H1 (cell line): ENCODE measurements around the gene TSPAN3. TPM values are rescaled to one million over a fixed set of nuclear protein-coding genes. Genes with fewer than 3 reads are reported as not detected.
A peak's percentile ranks its signal among the peaks of the same experiment; 100 is the strongest.

ENCODE experiments used
- CTCF ChIA-PET: fragments of 300-600 bp; sonication (Branson Sonifier 250); formaldehyde crosslinking; loops from one replicate; lab custom pipeline; 2021; ENCODE audit not compliant: partially characterized antibody; lab: Charles Lee
- POLR2A ChIA-PET: fragments of 300-600 bp; sonication (Branson Sonifier 250); formaldehyde crosslinking; loops from one replicate; lab custom pipeline; 2021; ENCODE audit warnings: inconsistent platforms; ENCODE audit not compliant: partially characterized antibody; lab: Charles Lee
- DNase-seq, 2 experiments: peaks; one replicate each; pipeline versions ENCODE4 v3.0.0 to v3.0.0-alpha.2; 2010 to 2022; ENCODE audit warnings: low spot score in 2 of 2, low read depth in 1 of 2, mixed read lengths in 1 of 2
- FAIRE-seq: peaks from 2 replicates; lab custom pipeline; 2011; peaks lifted over from hg19 to GRCh38; lab: Jason Lieb, UNC
- H2AFZ ChIP-seq: 2 replicates; pipeline ENCODE4 v1.8.1; 2012; ENCODE audit warnings: low read length, inconsistent platforms
- H2AK5ac ChIP-seq: 2 replicates; pipeline ENCODE4 v1.6.1; 2013; ENCODE audit warnings: low read depth, low read length
- H2BK120ac ChIP-seq: replicated peaks from 2 replicates; pipeline ENCODE3; 2013; ENCODE audit warnings: low read depth, low read length, inconsistent platforms
- H2BK12ac ChIP-seq: 2 replicates; pipeline ENCODE4 v1.6.1; 2013; ENCODE audit warnings: low read depth, low read length
- H2BK15ac ChIP-seq: 2 replicates; pipeline ENCODE4 v1.6.1; 2013; ENCODE audit warnings: low read length
- H2BK20ac ChIP-seq: 2 replicates; pipeline ENCODE4 v1.6.1; 2013; ENCODE audit warnings: low read length
- H2BK5ac ChIP-seq: 2 replicates; pipeline ENCODE4 v1.6.1; 2013; ENCODE audit warnings: low read depth, low read length
- H3K14ac ChIP-seq: 2 replicates; pipeline ENCODE4 v1.6.1; 2013; ENCODE audit warnings: inconsistent platforms; ENCODE audit not compliant: insufficient read length
- H3K18ac ChIP-seq: 2 replicates; pipeline ENCODE4 v1.6.1; 2013; ENCODE audit warnings: low read length; ENCODE audit errors: extremely low read depth
- H3K23ac ChIP-seq: 2 replicates; pipeline ENCODE4 v1.6.1; 2013; ENCODE audit warnings: inconsistent platforms; ENCODE audit not compliant: insufficient read length
- H3K23me2 ChIP-seq: 2 replicates; pipeline ENCODE4 v1.6.1; 2013; ENCODE audit warnings: low read depth, low read length
- H3K27ac ChIP-seq: 2 replicates; pipeline ENCODE4 v1.6.1; 2011; ENCODE audit warnings: low read depth, low read length, inconsistent platforms
- H3K27me3 ChIP-seq, 4 experiments: replicated peaks in 1 of 4; 1 replicate in 1 of 4; 2 replicates in 3 of 4; pipeline versions ENCODE4 v1.6.1 to v1.8.1; 2011 to 2013; ENCODE audit warnings: low read length in 3 of 4, mild to moderate bottlenecking in 3 of 4, inconsistent platforms in 2 of 4, mixed read lengths in 2 of 4, moderate library complexity in 1 of 4; ENCODE audit not compliant: control insufficient read depth in 3 of 4, insufficient read depth in 3 of 4; ENCODE audit errors: extremely low read depth in 1 of 4
- H3K36me3 ChIP-seq, 4 experiments: 2 replicates each; pipeline versions ENCODE4 v1.6.1 to v1.8.1; 2011 to 2013; ENCODE audit warnings: mild to moderate bottlenecking in 4 of 4, low read length in 3 of 4, moderate library complexity in 2 of 4, control low read depth in 1 of 4, inconsistent platforms in 1 of 4; ENCODE audit not compliant: insufficient read depth in 4 of 4, control insufficient read depth in 2 of 4
- H3K4ac ChIP-seq: replicated peaks from 2 replicates; pipeline ENCODE3; 2013; ENCODE audit warnings: low read length, low read depth, mixed read lengths, inconsistent platforms; ENCODE audit not compliant: insufficient read length
- H3K4me1 ChIP-seq, 4 experiments: replicated peaks in 1 of 4; 1 replicate in 1 of 4; 2 replicates in 3 of 4; pipeline versions ENCODE4 v1.6.1 to v1.8.1; 2011 to 2013; ENCODE audit warnings: low read length in 3 of 4, inconsistent platforms in 2 of 4, mixed read lengths in 1 of 4; ENCODE audit not compliant: insufficient read depth in 4 of 4, control insufficient read depth in 3 of 4
- H3K4me2 ChIP-seq, 2 experiments: 2 replicates each; pipeline versions ENCODE4 v1.6.1 to v1.8.1; 2011 to 2013; ENCODE audit warnings: low read depth in 2 of 2, low read length in 2 of 2, control low read depth in 1 of 2, inconsistent platforms in 1 of 2, mild to moderate bottlenecking in 1 of 2; ENCODE audit not compliant: insufficient read depth in 1 of 2
- H3K4me3 ChIP-seq, 4 experiments: fragments of 200-600, 300-600 bp in 1 of 4; sonication (generic), shearing (Covaris generic), sonication (Bioruptor Twin) in 1 of 4; 2 replicates each; pipeline versions ENCODE4 v1.5.1 to v1.8.1; 2011 to 2016; ENCODE audit warnings: low read length in 4 of 4, low read depth in 3 of 4, control low read depth in 2 of 4, inconsistent platforms in 2 of 4, mild to moderate bottlenecking in 2 of 4, mixed read lengths in 1 of 4, moderate library complexity in 1 of 4; ENCODE audit not compliant: insufficient read depth in 2 of 4; ENCODE audit errors: extremely low read depth in 1 of 4
- H3K56ac ChIP-seq: replicated peaks from 2 replicates; pipeline ENCODE3; 2013; ENCODE audit warnings: low read depth, mild to moderate bottlenecking, mixed read lengths, low read length, inconsistent platforms; ENCODE audit not compliant: insufficient read length
- H3K79me1 ChIP-seq: 2 replicates; pipeline ENCODE4 v1.6.1; 2013; ENCODE audit warnings: low read depth, low read length, control low read depth
- H3K79me2 ChIP-seq, 2 experiments: 2 replicates each; pipeline versions ENCODE4 v1.6.1 to v1.8.1; 2012 to 2013; ENCODE audit warnings: low read length in 2 of 2, mild to moderate bottlenecking in 2 of 2, inconsistent platforms in 1 of 2; ENCODE audit not compliant: insufficient read depth in 2 of 2, control insufficient read depth in 1 of 2
- H3K9ac ChIP-seq, 4 experiments: replicated peaks in 1 of 4; 1 replicate in 1 of 4; 2 replicates in 3 of 4; pipeline versions ENCODE4 v1.6.1 to v1.8.1; 2011 to 2013; ENCODE audit warnings: low read depth in 3 of 4, low read length in 3 of 4, control low read depth in 2 of 4, mild to moderate bottlenecking in 2 of 4, moderate library complexity in 2 of 4, inconsistent platforms in 1 of 4; ENCODE audit errors: extremely low read depth in 1 of 4
- H3K9me3 ChIP-seq, 2 experiments: 2 replicates each; pipeline versions ENCODE4 v1.6.1 to v1.8.1; 2012 to 2013; ENCODE audit warnings: mild to moderate bottlenecking in 2 of 2, moderate library complexity in 2 of 2, control low read depth in 1 of 2, inconsistent platforms in 1 of 2, low read depth in 1 of 2, low read length in 1 of 2, mixed read lengths in 1 of 2; ENCODE audit not compliant: insufficient read depth in 2 of 2
- H4K20me1 ChIP-seq, 2 experiments: replicated peaks in 1 of 2; 2 replicates each; pipeline versions ENCODE3 to v1.8.1; 2011 to 2013; ENCODE audit warnings: inconsistent platforms in 2 of 2, low read length in 2 of 2, mild to moderate bottlenecking in 1 of 2; ENCODE audit not compliant: insufficient read depth in 2 of 2, control insufficient read depth in 1 of 2
- H4K5ac ChIP-seq: 2 replicates; pipeline ENCODE4 v1.6.1; 2013; ENCODE audit warnings: low read length, low read depth, mixed read lengths, inconsistent platforms; ENCODE audit not compliant: insufficient read length
- H4K8ac ChIP-seq: 2 replicates; pipeline ENCODE4 v1.8.0; 2013; ENCODE audit warnings: mild to moderate bottlenecking, moderate library complexity, low read length, inconsistent platforms; ENCODE audit not compliant: insufficient read depth; ENCODE audit errors: extremely low read depth
- H4K91ac ChIP-seq: replicated peaks from 2 replicates; pipeline ENCODE3; 2013; ENCODE audit warnings: low read length, mixed read lengths, inconsistent platforms; ENCODE audit not compliant: insufficient read length
- CEBPB ChIP-seq: IDR thresholded peaks from 2 replicates; pipeline ENCODE4 v1.6.1; 2012; ENCODE audit warnings: low read depth, low read length
- CHD2 ChIP-seq: IDR thresholded peaks from 2 replicates; pipeline ENCODE4 v1.6.1; 2012; ENCODE audit warnings: low read length, improper control_type of control experiment
- CREB1 ChIP-seq: IDR thresholded peaks from 2 replicates; pipeline ENCODE4 v1.6.1; 2012; ENCODE audit warnings: inconsistent platforms
- HDAC6 ChIP-seq: IDR thresholded peaks from one replicate; pipeline ENCODE4 v1.7.1; 2012; ENCODE audit warnings: low read depth, mild to moderate bottlenecking, inconsistent platforms, low read length, moderate library complexity
- MAX ChIP-seq: IDR thresholded peaks from 2 replicates; pipeline ENCODE4 v1.6.1; 2012; ENCODE audit warnings: inconsistent platforms
- RAD21 ChIP-seq, 2 experiments: IDR thresholded peaks in 1 of 2; conservative IDR thresholded peaks in 1 of 2; 2 replicates each; pipeline ENCODE4 v1.6.1; 2011; ENCODE audit warnings: low read depth in 2 of 2, low read length in 2 of 2, improper control_type of control experiment in 1 of 2, inconsistent platforms in 1 of 2, mild to moderate bottlenecking in 1 of 2, moderate library complexity in 1 of 2
- SIX5 ChIP-seq: IDR thresholded peaks from 2 replicates; pipeline ENCODE4 v1.6.1; 2011; ENCODE audit warnings: mild to moderate bottlenecking, low read depth, low read length
- SP2 ChIP-seq: IDR thresholded peaks from 2 replicates; pipeline ENCODE4 v1.6.1; 2012; ENCODE audit warnings: mild to moderate bottlenecking, low read length, inconsistent platforms
- SP4 ChIP-seq: IDR thresholded peaks from 2 replicates; pipeline ENCODE4 v1.6.1; 2012; ENCODE audit warnings: low read length, inconsistent platforms
- TAF7 ChIP-seq: optimal IDR thresholded peaks from 2 replicates; pipeline ENCODE3; 2011; ENCODE audit warnings: low read depth, mild to moderate bottlenecking, inconsistent platforms, low read length, moderate library complexity, borderline replicate concordance
- TEAD4 ChIP-seq: IDR thresholded peaks from 2 replicates; pipeline ENCODE4 v1.6.1; 2012; ENCODE audit warnings: low read depth, low read length, inconsistent platforms, mixed read lengths
- ZNF274 ChIP-seq: IDR thresholded peaks from 2 replicates; pipeline ENCODE4 v1.7.0; 2012; ENCODE audit warnings: low read length, borderline replicate concordance; ENCODE audit errors: extremely low read depth
- WGBS, 2 experiments: shearing (Covaris generic) in 1 of 2; methylation state at CpG; one replicate each; pipeline versions ENCODE4 v1.1.6 to v1.1.7; 2013 to 2015; ENCODE audit warnings: low lambda C conversion rate in 2 of 2, mixed read lengths in 2 of 2, inconsistent platforms in 1 of 2, low coverage in 1 of 2, missing lambda C conversion rate in 1 of 2; ENCODE audit not compliant: insufficient replicate concordance in 2 of 2, insufficient coverage in 1 of 2, insufficient read length in 1 of 2; ENCODE audit errors: extremely low coverage in 1 of 2, missing lambda C conversion rate in 1 of 2; 5-methylcytosine and 5-hydroxymethylcytosine counted together
- polyA plus RNA-seq, 7 experiments: library from polyadenylated mRNA; depleted of rRNA in 3 of 7; stranded (reverse) in 5 of 7; unstranded in 2 of 7; fragments of >200 nt in 5 of 7; fragments of 200-250 nt in 2 of 7; gene quantifications; 1 replicate in 5 of 7; 2 replicates in 1 of 7; 4 replicates in 1 of 7; pipeline versions ENCODE4 v1.2.1 to v1.2.3, GENCODE V29; 2011 to 2013; ENCODE audit warnings: missing spikeins in 2 of 7, mixed read lengths in 2 of 7
- total RNA-seq: library from RNA; stranded (reverse); fragmentation: NEBNext Ultra II Directional; extraction: Animal tissue kit (Norgen Biotek cat#: 25700); gene quantifications from 2 replicates; pipeline ENCODE4 v1.2.1, GENCODE V29; 2021
- TF ChIP-seq, protein P1 (sequence below): IDR thresholded peaks from 2 replicates; pipeline ENCODE4 v1.6.1; 2011; ENCODE audit warnings: low read length, improper control_type of control experiment

The TSPAN3 gene
- total and polyA plus RNA-seq, 2 of the 8 experiments (the other 6 are each of a cell fraction or from before 2014, with no cell fraction given) = 107 to 238 TPM

DNA sequence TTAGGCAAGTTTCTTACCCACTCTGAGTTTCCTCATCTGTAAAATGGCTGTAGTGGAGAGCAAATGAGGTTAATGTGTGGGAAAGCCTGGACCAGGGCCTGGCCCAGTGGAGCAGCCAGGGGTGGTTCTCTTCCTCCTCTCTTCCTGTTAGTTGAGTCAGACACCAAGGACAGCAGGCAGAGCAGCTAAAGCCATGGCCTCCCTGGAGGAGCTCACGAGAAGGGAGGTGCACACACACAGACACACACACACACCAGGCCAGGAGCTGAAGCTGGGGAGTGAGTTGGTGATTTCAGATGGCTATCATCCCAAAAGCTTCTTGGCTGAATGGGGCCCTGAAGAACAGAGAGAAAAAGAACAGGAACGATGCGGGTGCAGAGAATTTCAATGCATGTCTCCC, 33.2 kb upstream of the TSPAN3 start:
- ChIA-PET POLR2A (interaction anchor here (1.4 to 1.6 kb wide), 2 partner anchors 10 to 404 kb away, joined by 3 to 4 read pairs; no protein-coding TSS in a partner anchor), CTCF (interaction anchor here (0.7 to 10.3 kb wide), 14 partner anchors 8 to 733 kb away, joined by 3 to 101 read pairs (median 8); no protein-coding TSS in a partner anchor)
- H3K4me1 ChIP-seq = peaks cover 0 to 3% (median 0%) of the 10 kb centered on the region in 4 experiments; a peak in 1 of 7 replicates
- H3K27me3 ChIP-seq = no peaks in the 10 kb centered on the region
- no peak for FAIRE-seq
- H3K14ac ChIP-seq = no peak overlapping the region
- H3K56ac ChIP-seq = no peak overlapping the region
- no peak overlapping the region for H2BK5ac ChIP-seq
- H3K4me2 ChIP-seq = no peak overlapping the region
- H3K4me3 ChIP-seq = no peak overlapping the region
- no peak overlapping the region for H2BK20ac ChIP-seq
- no peak overlapping the region for H3K4ac ChIP-seq
- no peaks in the 10 kb centered on the region for H3K79me1 ChIP-seq
- H3K9me3 ChIP-seq = no peaks in the 10 kb centered on the region
- peak overlapping the region; percentile 76; the same call in 1 of the 2 replicates for H2BK12ac ChIP-seq
- H3K9ac ChIP-seq = no peak overlapping the region
- H4K8ac ChIP-seq = no peak overlapping the region
- H3K23ac ChIP-seq = no peak overlapping the region
- TF ChIP-seq RAD21 (IDR thresholded peaks at IDR 0.05 in 1 of 2, conservative IDR thresholded peaks at IDR 0.05 in 1 of 2; ENCODE audit: low read depth in 2 of 2, low read length in 2 of 2) (no peak), SP4 (no peak), CREB1 (no peak), MAX (no peak), SIX5 (no peak), TEAD4 (no peak), HDAC6 (no peak), SP2 (no peak), ZNF274 (no peak), TAF7 (no peak), CEBPB (no peak), CHD2 (no peak)
- TF ChIP-seq, protein P1, sequence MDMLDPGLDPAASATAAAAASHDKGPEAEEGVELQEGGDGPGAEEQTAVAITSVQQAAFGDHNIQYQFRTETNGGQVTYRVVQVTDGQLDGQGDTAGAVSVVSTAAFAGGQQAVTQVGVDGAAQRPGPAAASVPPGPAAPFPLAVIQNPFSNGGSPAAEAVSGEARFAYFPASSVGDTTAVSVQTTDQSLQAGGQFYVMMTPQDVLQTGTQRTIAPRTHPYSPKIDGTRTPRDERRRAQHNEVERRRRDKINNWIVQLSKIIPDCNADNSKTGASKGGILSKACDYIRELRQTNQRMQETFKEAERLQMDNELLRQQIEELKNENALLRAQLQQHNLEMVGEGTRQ = no peak
- H4K20me1 ChIP-seq = peaks cover 0 to 3% of the 10 kb centered on the region in 2 experiments
- no peak overlapping the region for H2BK15ac ChIP-seq
- no peak overlapping the region for H3K18ac ChIP-seq
- WGBS, 2 experiments = 90% methylated on average over 3 of the region's 3 CpGs; no CpG with 5 or more reads in 1 of the 2 experiments
- no peak overlapping the region for H2AK5ac ChIP-seq
- DNase-seq = no peak
- no peak overlapping the region for H3K27ac ChIP-seq
- H4K91ac ChIP-seq = no peak overlapping the region
- H2BK120ac ChIP-seq = no peak overlapping the region
- no peak overlapping the region for H2AFZ ChIP-seq
- H3K23me2 ChIP-seq = no peaks in the 10 kb centered on the region
- no peaks in the 10 kb centered on the region for H3K79me2 ChIP-seq
- H3K36me3 ChIP-seq = no peaks in the 10 kb centered on the region
- H4K5ac ChIP-seq = no peak overlapping the region
